HepG2 (cell line): ENCODE data around the gene LYSMD1. TPM values are rescaled to one million over a fixed set of nuclear protein-coding genes. Genes with fewer than 3 reads are reported as not detected.

Experiments used
- ATF7 ChIP-seq, 2 experiments: fragments of 450-650 bp in 1 of 2; sonication (generic) in 1 of 2; formaldehyde crosslinking in 1 of 2; IDR thresholded peaks; 2 replicates each; pipeline versions ENCODE4 v1.4.0 to v1.6.1; 2016 to 2020; ENCODE audit warnings: antibody characterized with exemption in 1 of 2, mild to moderate bottlenecking in 1 of 2, missing genetic modification reagents in 1 of 2
- BRCA1 ChIP-seq: sonication (generic); formaldehyde crosslinking; IDR thresholded peaks from 2 replicates; pipeline ENCODE4 v1.4.0; 2020; ENCODE audit warnings: missing genetic modification reagents
- CBX1 ChIP-seq: IDR thresholded peaks from one replicate; pipeline ENCODE4 v1.6.1; 2016; ENCODE audit warnings: antibody characterized with exemption, low read depth
- GLI4 ChIP-seq: sonication (generic); formaldehyde crosslinking; IDR thresholded peaks from 2 replicates; pipeline ENCODE4 v1.5.1; 2020; ENCODE audit warnings: missing genetic modification reagents, mild to moderate bottlenecking, moderate library complexity, borderline replicate concordance
- HES4 ChIP-seq: sonication (generic); formaldehyde crosslinking; IDR thresholded peaks from 2 replicates; pipeline ENCODE4 v1.9.0; 2021; ENCODE audit warnings: mild to moderate bottlenecking, missing genetic modification reagents, borderline replicate concordance
- HOXA9 ChIP-seq: sonication (generic); formaldehyde crosslinking; IDR thresholded peaks from 2 replicates; pipeline ENCODE4 v1.8.1; 2022; ENCODE audit warnings: missing genetic modification reagents, mild to moderate bottlenecking, moderate library complexity, borderline replicate concordance
- KMT2B ChIP-seq: IDR thresholded peaks from 2 replicates; pipeline ENCODE4 v1.6.1; 2016; ENCODE audit warnings: missing genetic modification reagents, missing compliant biosample characterization
- MED1 ChIP-seq: sonication (generic); formaldehyde crosslinking; IDR thresholded peaks from 2 replicates; pipeline ENCODE4 v1.4.0; 2020; ENCODE audit warnings: missing genetic modification reagents
- MEF2D ChIP-seq: sonication (generic); formaldehyde crosslinking; IDR thresholded peaks from 2 replicates; pipeline ENCODE4 v1.5.1; 2020; ENCODE audit warnings: mild to moderate bottlenecking, missing genetic modification reagents
- RXRB ChIP-seq: IDR thresholded peaks from 2 replicates; pipeline ENCODE4 v1.6.1; 2016; ENCODE audit warnings: borderline replicate concordance, missing genetic modification reagents, missing compliant biosample characterization
- SUZ12 ChIP-seq: fragments of 150-350 bp; IDR thresholded peaks from 2 replicates; pipeline ENCODE4 v1.6.1; 2014; ENCODE audit warnings: low read depth, low read length
- TAF1 ChIP-seq: sonication (generic); formaldehyde crosslinking; IDR thresholded peaks from 2 replicates; pipeline ENCODE4 v1.4.0; 2020; ENCODE audit warnings: missing genetic modification reagents
- THYN1 ChIP-seq: sonication (generic); formaldehyde crosslinking; IDR thresholded peaks from 2 replicates; pipeline ENCODE4 v1.8.1; 2023; ENCODE audit warnings: low read depth, mild to moderate bottlenecking, moderate library complexity, missing genetic modification reagents, borderline replicate concordance
- ZFP36L2 ChIP-seq: sonication (generic); formaldehyde crosslinking; IDR thresholded peaks from 2 replicates; pipeline ENCODE4 v1.4.0; 2020; ENCODE audit warnings: missing genetic modification reagents
- ZNF3 ChIP-seq: IDR thresholded peaks from 2 replicates; pipeline ENCODE4 v1.7.0; 2017; ENCODE audit warnings: inconsistent platforms
- ZNF629 ChIP-seq: sonication (generic); formaldehyde crosslinking; conservative IDR thresholded peaks from 2 replicates; pipeline ENCODE4 v1.5.0; 2020; ENCODE audit warnings: missing genetic modification reagents
- ZNF749 ChIP-seq: sonication (generic); formaldehyde crosslinking; IDR thresholded peaks from 2 replicates; pipeline ENCODE4 v1.8.0; 2022; ENCODE audit warnings: mild to moderate bottlenecking, missing genetic modification reagents, moderate library complexity, borderline replicate concordance
- ZNF775 ChIP-seq: sonication (generic); formaldehyde crosslinking; IDR thresholded peaks from 2 replicates; pipeline ENCODE4 v1.4.0; 2020; ENCODE audit warnings: missing genetic modification reagents, mild to moderate bottlenecking, moderate library complexity, borderline replicate concordance
- ZNF792 ChIP-seq: IDR thresholded peaks from 2 replicates; pipeline ENCODE4 v1.6.1; 2016
- ZNF839 ChIP-seq: sonication (generic); formaldehyde crosslinking; IDR thresholded peaks from 2 replicates; pipeline ENCODE4 v1.4.0; 2020; ENCODE audit warnings: missing genetic modification reagents, mild to moderate bottlenecking, borderline replicate concordance
- polyA plus RNA-seq, 8 experiments: library from polyadenylated mRNA; depleted of rRNA in 3 of 8; stranded (reverse) in 7 of 8; unstranded in 1 of 8; fragments of >200 nt; fragmentation: Illumina TruSeq in 4 of 8; extraction: Trizol in 4 of 8; gene quantifications; 2 replicates each; pipeline versions ENCODE4 v1.2.1 to v1.2.3, GENCODE V29; 2011 to 2016; ENCODE audit warnings: low read depth in 4 of 8, missing spikeins in 1 of 8, mixed read lengths in 1 of 8; ENCODE audit not compliant: insufficient read depth in 1 of 8
- total RNA-seq, 5 experiments: library from RNA; depleted of rRNA; stranded (reverse); fragments of >200 nt; fragmentation: Illumina TruSeq; extraction: Trizol; gene quantifications; 2 replicates each; pipeline ENCODE4 v1.2.3, GENCODE V29; 2016; ENCODE audit warnings: low read depth in 1 of 5
- TF ChIP-seq, protein P1 (sequence below): sonication (generic); formaldehyde crosslinking; conservative IDR thresholded peaks from 2 replicates; pipeline ENCODE4 v1.8.0; 2022; ENCODE audit warnings: missing genetic modification reagents
- TF ChIP-seq, protein P2 (sequence below): sonication (generic); formaldehyde crosslinking; IDR thresholded peaks from 2 replicates; pipeline ENCODE4 v1.8.0; 2022; ENCODE audit warnings: mild to moderate bottlenecking, missing genetic modification reagents, moderate library complexity
- TF ChIP-seq, protein P3 (sequence below), 2 experiments: IDR thresholded peaks; 2 replicates each; pipeline ENCODE4 v1.6.1; 2011 to 2012; ENCODE audit warnings: low read length in 2 of 2, borderline replicate concordance in 1 of 2, low read depth in 1 of 2, mild to moderate bottlenecking in 1 of 2, moderate library complexity in 1 of 2

LYSMD1 gene
- total and polyA plus RNA-seq, 2 of the 13 experiments (the other 11 are each of a cell fraction or from before 2014, with no cell fraction given), result 3.8 to 4.8 TPM

DNA sequence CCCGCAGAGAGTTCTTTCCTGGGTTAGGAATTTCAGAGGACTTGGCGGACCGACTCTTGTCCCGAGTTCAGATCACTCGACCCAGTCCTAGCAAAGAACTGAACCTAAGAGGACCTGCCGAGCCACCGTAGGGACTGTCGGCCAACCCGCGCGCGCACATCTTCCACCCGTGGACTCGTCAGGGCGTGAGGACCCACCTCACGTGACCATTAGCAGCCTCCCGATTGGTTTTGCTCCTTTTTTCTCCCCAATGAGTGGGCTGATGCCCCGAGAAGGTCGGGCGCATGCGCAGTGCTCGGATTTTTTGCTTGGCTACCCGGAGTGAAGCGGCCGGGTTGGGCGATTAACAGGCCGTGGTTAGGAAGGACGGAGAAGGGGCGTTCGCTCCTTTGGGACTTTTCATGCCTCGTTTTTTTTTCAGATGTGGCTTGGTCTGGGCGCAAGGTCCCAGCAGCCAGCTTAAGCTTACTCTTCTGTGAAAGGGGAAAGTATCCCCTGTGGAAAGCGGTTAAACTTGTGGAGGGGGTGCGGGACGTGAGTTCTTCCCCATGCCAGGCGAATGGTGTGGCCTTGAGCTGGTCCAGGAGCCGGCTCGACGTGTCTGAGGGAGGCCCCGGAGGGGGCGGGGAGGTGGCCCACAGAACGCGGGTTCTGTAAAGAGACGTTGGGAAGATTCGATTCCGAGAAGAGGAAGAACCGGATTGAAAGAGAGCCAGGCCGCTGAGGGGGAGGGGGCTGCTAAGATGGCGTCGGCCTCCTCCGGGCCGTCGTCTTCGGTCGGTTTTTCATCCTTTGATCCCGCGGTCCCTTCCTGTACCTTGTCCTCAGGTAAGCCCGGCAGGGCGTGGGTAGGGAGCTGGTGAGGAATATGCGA lies 32.8 kb upstream of the LYSMD1 start, which contains the start of gene PIP5K1A (continued):
- TF ChIP-seq, protein P1, sequence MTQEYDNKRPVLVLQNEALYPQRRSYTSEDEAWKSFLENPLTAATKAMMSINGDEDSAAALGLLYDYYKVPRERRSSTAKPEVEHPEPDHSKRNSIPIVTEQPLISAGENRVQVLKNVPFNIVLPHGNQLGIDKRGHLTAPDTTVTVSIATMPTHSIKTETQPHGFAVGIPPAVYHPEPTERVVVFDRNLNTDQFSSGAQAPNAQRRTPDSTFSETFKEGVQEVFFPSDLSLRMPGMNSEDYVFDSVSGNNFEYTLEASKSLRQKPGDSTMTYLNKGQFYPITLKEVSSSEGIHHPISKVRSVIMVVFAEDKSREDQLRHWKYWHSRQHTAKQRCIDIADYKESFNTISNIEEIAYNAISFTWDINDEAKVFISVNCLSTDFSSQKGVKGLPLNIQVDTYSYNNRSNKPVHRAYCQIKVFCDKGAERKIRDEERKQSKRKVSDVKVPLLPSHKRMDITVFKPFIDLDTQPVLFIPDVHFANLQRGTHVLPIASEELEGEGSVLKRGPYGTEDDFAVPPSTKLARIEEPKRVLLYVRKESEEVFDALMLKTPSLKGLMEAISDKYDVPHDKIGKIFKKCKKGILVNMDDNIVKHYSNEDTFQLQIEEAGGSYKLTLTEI (CRISPR knock-in tag), result no peak
- TF ChIP-seq ZNF839 (CRISPR knock-in tag) (no peak), MEF2D (0 out of 2 replicates have a peak, but pooled peaks have one; percentile 33), BRCA1 (no peak), THYN1 (no peak), ZNF792 (CRISPR knock-in tag) (no peak; the same call in 1 of the 2 replicates), ZNF629 (CRISPR knock-in tag) (0 out of 2 replicates have a peak, but pooled peaks have one; percentile 30), HOXA9 (0 out of 2 replicates have a peak, but pooled peaks have one; percentile 55), ATF7 (IDR thresholded peaks at IDR 0.05) (no peak), ATF7 (CRISPR knock-in tag; IDR thresholded peaks at IDR 0.05) (0 out of 2 replicates have a peak, but pooled peaks have one; percentile 25), ZNF749 (no peak), ZNF3 (no peak), RXRB (no peak; the same call in 1 of the 2 replicates), GLI4 (peak; percentile 83; the same call in 1 of the 2 replicates), HES4 (CRISPR knock-in tag) (0 out of 2 replicates have a peak, but pooled peaks have one; percentile 46), MED1 (CRISPR knock-in tag) (peak; percentile 67), SUZ12 (no peak), ZNF775 (CRISPR knock-in tag) (no peak), CBX1 (no peak), ZFP36L2 (CRISPR knock-in tag) (no peak), TAF1 (CRISPR knock-in tag) (peak; percentile 80), KMT2B (CRISPR knock-in tag) (no peak; the same call in none of the 2 replicates)
- TF ChIP-seq, protein P2, sequence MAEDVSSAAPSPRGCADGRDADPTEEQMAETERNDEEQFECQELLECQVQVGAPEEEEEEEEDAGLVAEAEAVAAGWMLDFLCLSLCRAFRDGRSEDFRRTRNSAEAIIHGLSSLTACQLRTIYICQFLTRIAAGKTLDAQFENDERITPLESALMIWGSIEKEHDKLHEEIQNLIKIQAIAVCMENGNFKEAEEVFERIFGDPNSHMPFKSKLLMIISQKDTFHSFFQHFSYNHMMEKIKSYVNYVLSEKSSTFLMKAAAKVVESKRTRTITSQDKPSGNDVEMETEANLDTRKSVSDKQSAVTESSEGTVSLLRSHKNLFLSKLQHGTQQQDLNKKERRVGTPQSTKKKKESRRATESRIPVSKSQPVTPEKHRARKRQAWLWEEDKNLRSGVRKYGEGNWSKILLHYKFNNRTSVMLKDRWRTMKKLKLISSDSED (CRISPR knock-in tag), result no peak
- TF ChIP-seq, protein P3, sequence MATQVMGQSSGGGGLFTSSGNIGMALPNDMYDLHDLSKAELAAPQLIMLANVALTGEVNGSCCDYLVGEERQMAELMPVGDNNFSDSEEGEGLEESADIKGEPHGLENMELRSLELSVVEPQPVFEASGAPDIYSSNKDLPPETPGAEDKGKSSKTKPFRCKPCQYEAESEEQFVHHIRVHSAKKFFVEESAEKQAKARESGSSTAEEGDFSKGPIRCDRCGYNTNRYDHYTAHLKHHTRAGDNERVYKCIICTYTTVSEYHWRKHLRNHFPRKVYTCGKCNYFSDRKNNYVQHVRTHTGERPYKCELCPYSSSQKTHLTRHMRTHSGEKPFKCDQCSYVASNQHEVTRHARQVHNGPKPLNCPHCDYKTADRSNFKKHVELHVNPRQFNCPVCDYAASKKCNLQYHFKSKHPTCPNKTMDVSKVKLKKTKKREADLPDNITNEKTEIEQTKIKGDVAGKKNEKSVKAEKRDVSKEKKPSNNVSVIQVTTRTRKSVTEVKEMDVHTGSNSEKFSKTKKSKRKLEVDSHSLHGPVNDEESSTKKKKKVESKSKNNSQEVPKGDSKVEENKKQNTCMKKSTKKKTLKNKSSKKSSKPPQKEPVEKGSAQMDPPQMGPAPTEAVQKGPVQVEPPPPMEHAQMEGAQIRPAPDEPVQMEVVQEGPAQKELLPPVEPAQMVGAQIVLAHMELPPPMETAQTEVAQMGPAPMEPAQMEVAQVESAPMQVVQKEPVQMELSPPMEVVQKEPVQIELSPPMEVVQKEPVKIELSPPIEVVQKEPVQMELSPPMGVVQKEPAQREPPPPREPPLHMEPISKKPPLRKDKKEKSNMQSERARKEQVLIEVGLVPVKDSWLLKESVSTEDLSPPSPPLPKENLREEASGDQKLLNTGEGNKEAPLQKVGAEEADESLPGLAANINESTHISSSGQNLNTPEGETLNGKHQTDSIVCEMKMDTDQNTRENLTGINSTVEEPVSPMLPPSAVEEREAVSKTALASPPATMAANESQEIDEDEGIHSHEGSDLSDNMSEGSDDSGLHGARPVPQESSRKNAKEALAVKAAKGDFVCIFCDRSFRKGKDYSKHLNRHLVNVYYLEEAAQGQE (IDR thresholded peaks at IDR 0.05; ENCODE audit: borderline replicate concordance in 1 of 2, low read depth in 1 of 2, low read length in 2 of 2), result peak in 1 of 2 experiments; percentile 12; a peak in 1 of 4 replicates
